PC-9 (cell line): ENCODE data around the gene FGD5.

Experiments used
- CTCF ChIP-seq: fragments of 200-600 bp; sonication (generic); conservative IDR thresholded peaks from 2 replicates; pipeline ENCODE4 v1.6.1; 2017; ENCODE audit warnings: mixed run types, antibody characterized with exemption, mild to moderate bottlenecking, moderate library complexity
- EZH2 ChIP-seq: fragments of 200-600 bp; sonication (generic); IDR thresholded peaks from 2 replicates; pipeline ENCODE4 v1.8.0; 2017; ENCODE audit warnings: antibody characterized with exemption, low read depth

GRCh38 chr3:14772533-14773138 lies 46.1 kb upstream of the FGD5 start:
- TF ChIP-seq EZH2 (no peak), CTCF (no peak)
